G401 (cell line): Measurements from ENCODE around the gene STK32B. TPM values are rescaled to one million over a fixed set of nuclear protein-coding genes. Genes with fewer than 3 reads are reported as not detected.

Experiments used
- DNase-seq: peaks from one replicate; pipeline ENCODE4 v3.0.0-alpha.2; 2015; ENCODE audit warnings: low spot score
- in situ Hi-C: cut with HindIII; loops from 2 replicates; pipeline ENCODE4 v1.10.0; 2016; ENCODE audit warnings: low sequenced_read_pairs, mixed read lengths
- total RNA-seq: library from RNA; depleted of rRNA; stranded (reverse); fragments of >200 nt; shearing (Covaris generic); gene quantifications from 2 replicates; pipeline ENCODE4 v1.2.3, GENCODE V29; 2014

Gene STK32B
- total RNA-seq, 1 experiment from 2014 or later: 1.9 TPM

GRCh38 chr4:5395781-5396180 lies 344.5 kb downstream of the STK32B start:
- in situ Hi-C loops: no loop called here
- DNase-seq: no peak

- no peak for DNase-seq
- in situ Hi-C loops: no loop called here
Measured at GRCh38 chr4:5398056-5398455, 346.8 kb downstream of the STK32B start.

GRCh38 chr4:5399124-5399523 lies 347.8 kb downstream of the STK32B start:
- in situ Hi-C loops: no loop called here
- DNase-seq: no peak

GRCh38 chr4:5399790-5400421 lies 348.6 kb downstream of the STK32B start:
- DNase-seq: peak; percentile 19
- in situ Hi-C loops: no loop called here

- in situ Hi-C loops: no loop called here
- DNase-seq: no peak
Measured at GRCh38 chr4:5403746-5404497, 352.6 kb downstream of the STK32B start.

GRCh38 chr4:5409237-5409636 lies 358.0 kb downstream of the STK32B start:
- DNase-seq: no peak
- in situ Hi-C loops: no loop called here

GRCh38 chr4:5409972-5410618 lies 358.8 kb downstream of the STK32B start:
- in situ Hi-C loops: no loop called here
- no peak for DNase-seq

GRCh38 chr4:5412296-5412695 lies 361.0 kb downstream of the STK32B start:
- in situ Hi-C loops: no loop called here
- DNase-seq: no peak

GRCh38 chr4:5412751-5413150 lies 361.5 kb downstream of the STK32B start:
- DNase-seq: no peak
- in situ Hi-C loops: no loop called here

DNA sequence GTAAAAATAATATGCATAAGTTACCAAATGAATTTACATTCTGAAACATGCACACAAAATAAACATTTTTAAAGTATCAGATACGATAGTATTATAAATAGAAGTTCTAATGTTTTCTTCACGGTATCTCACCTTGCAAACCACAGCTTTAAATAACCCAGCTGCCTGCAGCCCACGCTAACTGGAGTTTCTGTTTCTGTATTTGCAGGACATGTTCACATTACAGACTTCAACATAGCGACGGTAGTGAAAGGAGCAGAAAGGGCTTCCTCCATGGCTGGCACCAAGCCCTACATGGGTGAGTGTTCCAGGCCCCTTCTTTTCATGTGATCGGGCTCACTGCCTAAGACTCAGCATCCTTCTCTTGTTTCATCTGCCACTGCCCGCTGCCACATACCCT lies 365.4 kb downstream of the STK32B start:
- in situ Hi-C loops: no loop called here
- DNase-seq: no peak

- no peak for DNase-seq
- in situ Hi-C loops: no loop called here
Measured at GRCh38 chr4:5420266-5420665, 369.0 kb downstream of the STK32B start.

DNA sequence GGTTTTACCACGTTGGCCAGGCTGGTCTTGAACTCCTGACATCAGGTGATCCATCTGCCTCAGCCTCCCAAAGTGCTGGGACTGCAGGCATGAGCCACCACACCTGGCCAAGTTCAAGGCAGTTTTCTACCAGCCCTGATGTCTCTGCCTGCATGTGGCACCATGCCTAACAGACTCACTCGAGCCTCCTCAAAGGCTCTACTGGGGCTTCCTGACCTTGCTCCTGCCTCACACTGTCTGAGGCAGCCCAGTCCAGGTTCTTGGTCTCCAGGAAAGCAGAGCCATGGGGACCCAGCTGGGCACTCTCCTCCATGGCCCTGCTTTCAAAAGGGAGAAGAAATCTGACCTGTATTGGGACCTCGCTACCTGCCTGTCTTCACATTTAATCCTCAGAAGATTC lies 370.1 kb downstream of the STK32B start:
- in situ Hi-C loops: no loop called here
- no peak for DNase-seq

- in situ Hi-C loops: no loop called here
- DNase-seq: no peak
Measured at GRCh38 chr4:5422195-5422594, 370.9 kb downstream of the STK32B start.

DNA sequence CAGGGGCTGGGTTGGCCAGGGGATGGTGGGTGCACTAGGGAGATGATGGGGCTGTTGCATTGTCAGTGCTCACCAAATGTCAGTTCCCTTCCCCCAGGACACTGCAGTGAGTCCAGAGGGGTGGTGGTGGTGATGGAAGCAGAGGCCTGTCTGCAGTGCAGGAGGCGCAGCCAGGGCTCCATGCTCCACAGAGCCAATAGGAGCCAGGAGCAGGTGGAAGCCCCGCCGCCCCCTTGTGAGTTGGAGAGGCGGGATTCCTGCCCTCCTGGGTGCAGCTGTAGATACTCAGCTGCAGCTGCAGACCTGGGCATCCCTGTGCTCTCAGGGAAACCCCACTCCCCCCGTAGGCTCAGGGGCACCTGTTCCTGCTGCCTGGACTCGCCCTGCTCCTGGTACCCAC lies 372.4 kb downstream of the STK32B start:
- in situ Hi-C loops: no loop called here

DNA sequence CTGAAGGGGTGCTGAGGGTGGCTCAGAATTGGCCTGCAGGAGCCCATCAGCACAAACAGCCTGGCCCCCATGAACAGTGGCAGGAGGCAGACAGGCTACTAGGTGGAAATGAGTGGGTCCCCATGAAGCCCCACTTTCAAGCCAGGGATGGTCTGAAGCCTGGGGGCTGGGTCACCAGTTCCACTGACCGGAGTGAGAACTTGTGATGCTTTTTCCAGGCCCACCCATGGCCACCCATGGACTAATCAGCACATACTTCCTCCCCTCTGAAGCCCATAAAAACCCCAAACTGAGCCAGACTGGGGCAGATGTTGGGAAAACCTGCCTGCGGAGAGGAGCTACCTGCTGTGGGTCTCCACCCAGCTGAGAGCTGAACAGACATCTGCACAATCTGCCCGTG lies 372.9 kb downstream of the STK32B start:
- no peak for DNase-seq
- in situ Hi-C loops: no loop called here

More for the DNA sequence above, 372.4 kb downstream of the STK32B start:
- DNase-seq: no peak

- no peak for DNase-seq
- in situ Hi-C loops: no loop called here
Measured at GRCh38 chr4:5424901-5425300, 373.6 kb downstream of the STK32B start.

DNA sequence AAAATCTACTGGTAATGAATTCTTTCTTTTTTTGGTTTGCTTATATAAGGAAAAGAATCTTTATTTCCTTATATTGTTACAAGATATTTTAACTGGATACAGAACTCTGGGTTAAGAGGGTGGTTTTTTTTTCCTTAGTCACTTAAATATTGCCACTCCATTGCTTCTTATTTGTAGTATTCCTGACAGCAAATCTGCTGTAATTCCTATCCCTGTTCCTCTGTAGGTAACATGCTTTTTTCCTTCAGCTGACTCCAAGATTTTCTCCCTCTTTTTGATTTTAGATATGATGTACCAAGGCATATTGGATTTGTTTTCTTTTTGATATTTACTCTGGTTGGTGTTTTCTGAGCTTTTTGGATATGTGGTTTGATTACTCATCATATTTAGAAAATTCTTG lies 378.5 kb downstream of the STK32B start:
- DNase-seq: no peak
- in situ Hi-C loops: no loop called here

DNA sequence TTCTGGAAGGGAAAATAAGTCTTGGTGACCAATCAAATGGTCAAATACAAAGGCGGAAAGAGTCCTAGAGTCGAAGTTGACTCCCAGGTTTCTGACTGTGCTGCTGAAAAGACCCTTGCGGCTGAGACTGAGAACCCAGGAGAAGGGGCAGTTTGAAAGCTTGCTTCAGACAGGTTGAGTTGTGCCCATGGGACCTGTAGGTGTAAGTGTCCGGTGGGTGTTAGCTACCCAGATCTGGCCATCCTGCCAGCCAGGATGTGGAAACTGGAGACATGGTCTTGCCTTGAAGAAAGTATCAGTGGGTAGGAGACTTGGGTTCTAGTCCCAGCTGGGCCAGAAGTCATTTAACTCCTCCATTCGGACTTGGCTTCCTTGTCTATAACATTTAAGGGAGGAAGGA lies 381.9 kb downstream of the STK32B start:
- in situ Hi-C loops: no loop called here
- no peak for DNase-seq

- in situ Hi-C loops: no loop called here
- no peak for DNase-seq
Measured at GRCh38 chr4:5435201-5435600, 383.9 kb downstream of the STK32B start.

- DNase-seq: no peak
- in situ Hi-C loops: no loop called here
Measured at GRCh38 chr4:5435823-5436222, 384.5 kb downstream of the STK32B start.
